ENCODE data around the gene SSH3.

DNA sequence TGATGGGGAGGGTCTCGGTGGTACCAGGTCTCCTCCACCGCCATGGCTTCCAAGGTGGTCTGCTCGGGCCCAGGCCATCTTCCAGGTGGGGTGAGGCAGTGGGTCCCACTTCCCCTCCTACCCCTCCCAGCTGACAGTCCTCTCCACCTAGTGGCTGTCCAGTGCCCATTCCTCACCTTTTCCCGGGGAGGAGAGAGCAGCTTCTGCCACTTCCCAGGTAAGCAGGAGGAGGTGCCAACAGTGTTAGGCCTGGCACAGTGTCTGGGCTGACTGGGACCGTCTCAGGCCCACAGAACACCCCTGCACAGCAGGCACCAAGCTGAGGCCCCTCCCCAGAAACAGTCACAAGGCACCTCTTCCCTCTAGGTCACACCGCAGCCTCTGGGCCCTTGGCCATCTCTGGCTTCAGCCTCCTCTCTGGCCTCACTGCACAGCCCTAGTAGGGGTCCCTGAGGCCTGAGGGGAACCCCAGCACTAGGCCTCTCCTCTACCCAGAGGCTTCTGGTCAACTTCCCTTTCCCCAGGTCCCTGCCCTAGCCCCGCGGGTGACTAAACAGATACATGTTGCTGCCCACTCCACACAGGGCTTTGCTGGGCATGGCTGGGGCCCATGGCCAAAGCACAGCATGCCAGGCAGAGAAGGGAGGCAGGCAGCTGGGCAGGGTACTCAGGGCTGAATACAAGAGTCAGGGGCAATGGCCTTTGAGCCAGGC lies 16.6 kb upstream of the SSH3 start:
- TF ChIP-seq, protein P1, sequence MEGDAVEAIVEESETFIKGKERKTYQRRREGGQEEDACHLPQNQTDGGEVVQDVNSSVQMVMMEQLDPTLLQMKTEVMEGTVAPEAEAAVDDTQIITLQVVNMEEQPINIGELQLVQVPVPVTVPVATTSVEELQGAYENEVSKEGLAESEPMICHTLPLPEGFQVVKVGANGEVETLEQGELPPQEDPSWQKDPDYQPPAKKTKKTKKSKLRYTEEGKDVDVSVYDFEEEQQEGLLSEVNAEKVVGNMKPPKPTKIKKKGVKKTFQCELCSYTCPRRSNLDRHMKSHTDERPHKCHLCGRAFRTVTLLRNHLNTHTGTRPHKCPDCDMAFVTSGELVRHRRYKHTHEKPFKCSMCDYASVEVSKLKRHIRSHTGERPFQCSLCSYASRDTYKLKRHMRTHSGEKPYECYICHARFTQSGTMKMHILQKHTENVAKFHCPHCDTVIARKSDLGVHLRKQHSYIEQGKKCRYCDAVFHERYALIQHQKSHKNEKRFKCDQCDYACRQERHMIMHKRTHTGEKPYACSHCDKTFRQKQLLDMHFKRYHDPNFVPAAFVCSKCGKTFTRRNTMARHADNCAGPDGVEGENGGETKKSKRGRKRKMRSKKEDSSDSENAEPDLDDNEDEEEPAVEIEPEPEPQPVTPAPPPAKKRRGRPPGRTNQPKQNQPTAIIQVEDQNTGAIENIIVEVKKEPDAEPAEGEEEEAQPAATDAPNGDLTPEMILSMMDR (conservative IDR thresholded peaks at IDR 0.05 in 1 of 2, IDR thresholded peaks at IDR 0.05 in 1 of 2; ENCODE audit: low read depth in 1 of 2, low read length in 2 of 2), result no peak
- TF ChIP-seq EZH2 (IDR thresholded peaks at IDR 0.05; ENCODE audit: low read length, missing control alignments), result no peak

Measured in fibroblast of lung (primary cell).